IMR-90 (cell line): ENCODE data around the gene ANKRD44. TPM values are rescaled to one million over a fixed set of nuclear protein-coding genes. Genes with fewer than 3 reads are reported as not detected.

Source experiments
- ATAC-seq: fragments of 200-7000 bp; cut with Tn5 transposase; 2 replicates; pipeline ENCODE4 v1.9.1; 2020; ENCODE audit warnings: low read depth, mild to moderate bottlenecking, moderate library complexity
- BruUV-seq: library from RNA; stranded (reverse); fragments of 400-500 nt; replicated peaks from 2 replicates; lab custom pipeline; 2021; lab: Mats Ljungman, UMichigan
- CTCF ChIA-PET: fragments of 300-600 bp; formaldehyde crosslinking; extraction: SDS; loops from one replicate; lab custom pipeline; 2021; ENCODE audit warnings: antibody characterized with exemption; lab: Yijun Ruan, JAX
- POLR2A ChIA-PET: fragments of 300-600 bp; sonication (Branson Sonifier 250); formaldehyde crosslinking; loops from one replicate; lab custom pipeline; 2022; ENCODE audit warnings: antibody characterized with exemption; ENCODE audit not compliant: unreplicated experiment; lab: Charles Lee
- DNase-seq: peaks from one replicate; pipeline ENCODE4 v3.0.0; 2013
- H2AFZ ChIP-seq: replicated peaks from 2 replicates; pipeline ENCODE3; 2013; ENCODE audit warnings: low read length, mild to moderate bottlenecking; ENCODE audit not compliant: poor library complexity
- H2AK5ac ChIP-seq: 2 replicates; pipeline ENCODE4 v1.6.1; 2013; ENCODE audit warnings: low read depth, low read length, inconsistent platforms
- H2AK9ac ChIP-seq: replicated peaks from 2 replicates; pipeline ENCODE3; 2013; ENCODE audit warnings: mild to moderate bottlenecking, low read depth, low read length, moderate library complexity; ENCODE audit not compliant: poor library complexity
- H2BK120ac ChIP-seq: 2 replicates; pipeline ENCODE4 v1.6.1; 2013; ENCODE audit warnings: low read depth, low read length, inconsistent platforms
- H2BK15ac ChIP-seq: 3 replicates; pipeline ENCODE4 v1.6.1; 2013; ENCODE audit warnings: low read depth, low read length, inconsistent platforms
- H2BK20ac ChIP-seq: 2 replicates; pipeline ENCODE4 v1.6.1; 2013; ENCODE audit warnings: low read depth, mild to moderate bottlenecking, inconsistent platforms, low read length, moderate library complexity
- H2BK5ac ChIP-seq: 2 replicates; pipeline ENCODE4 v1.6.1; 2013; ENCODE audit warnings: mild to moderate bottlenecking, low read depth, low read length, inconsistent platforms; ENCODE audit not compliant: poor library complexity, severe bottlenecking
- H3K14ac ChIP-seq: replicated peaks from 2 replicates; pipeline ENCODE4 v1.6.1; 2013; ENCODE audit warnings: low read depth, low read length, inconsistent platforms
- H3K18ac ChIP-seq: 2 replicates; pipeline ENCODE4 v1.6.1; 2013; ENCODE audit warnings: low read depth, low read length, control low read depth
- H3K23ac ChIP-seq: 2 replicates; pipeline ENCODE4 v1.6.1; 2013; ENCODE audit warnings: low read depth, low read length, inconsistent platforms
- H3K27ac ChIP-seq: 2 replicates; pipeline ENCODE4 v1.5.1; 2013; ENCODE audit warnings: mild to moderate bottlenecking, control low read depth, low read length; ENCODE audit not compliant: insufficient read depth
- H3K27me3 ChIP-seq: 2 replicates; pipeline ENCODE4 v1.6.1; 2013; ENCODE audit warnings: low read length; ENCODE audit not compliant: control insufficient read depth, insufficient read depth
- H3K36me3 ChIP-seq: 2 replicates; pipeline ENCODE4 v1.6.1; 2013; ENCODE audit warnings: low read length, mixed read lengths; ENCODE audit not compliant: control insufficient read depth, insufficient read depth
- H3K4ac ChIP-seq: 2 replicates; pipeline ENCODE4 v1.6.1; 2013; ENCODE audit warnings: low read depth, low read length, inconsistent platforms
- H3K4me1 ChIP-seq: 2 replicates; pipeline ENCODE4 v1.6.1; 2013; ENCODE audit warnings: low read length, mixed read lengths; ENCODE audit not compliant: control insufficient read depth, insufficient read depth
- H3K4me2 ChIP-seq: 2 replicates; pipeline ENCODE4 v1.6.1; 2013; ENCODE audit warnings: low read depth, mild to moderate bottlenecking, control low read depth, low read length, moderate library complexity
- H3K4me3 ChIP-seq: 2 replicates; pipeline ENCODE4 v1.5.1; 2013; ENCODE audit warnings: low read depth, mild to moderate bottlenecking, control low read depth, low read length, moderate library complexity; ENCODE audit not compliant: insufficient read depth
- H3K56ac ChIP-seq: 2 replicates; pipeline ENCODE4 v1.6.1; 2013; ENCODE audit warnings: low read length, inconsistent platforms; ENCODE audit not compliant: insufficient read depth; ENCODE audit errors: extremely low read depth
- H3K79me1 ChIP-seq, 2 experiments: 2 replicates each; pipeline ENCODE4 v1.6.1; 2013; ENCODE audit warnings: low read length in 2 of 2, inconsistent platforms in 1 of 2, low read depth in 1 of 2
- H3K9ac ChIP-seq: 2 replicates; pipeline ENCODE4 v1.6.1; 2013; ENCODE audit warnings: low read depth, low read length, control low read depth
- H3K9me1 ChIP-seq: 2 replicates; pipeline ENCODE4 v1.6.1; 2013; ENCODE audit warnings: low read length, inconsistent platforms; ENCODE audit not compliant: insufficient read depth
- H3K9me3 ChIP-seq: 2 replicates; pipeline ENCODE4 v1.6.1; 2013; ENCODE audit warnings: low read length; ENCODE audit not compliant: control insufficient read depth, insufficient read depth
- H4K20me1 ChIP-seq: 2 replicates; pipeline ENCODE4 v1.6.1; 2013; ENCODE audit warnings: low read length, inconsistent platforms; ENCODE audit not compliant: insufficient read depth
- H4K5ac ChIP-seq: 2 replicates; pipeline ENCODE4 v1.6.1; 2013; ENCODE audit warnings: mild to moderate bottlenecking, low read depth, low read length, control low read depth
- H4K8ac ChIP-seq, 2 experiments: 2 replicates each; pipeline ENCODE4 v1.6.1; 2013; ENCODE audit warnings: low read depth in 2 of 2, low read length in 2 of 2, control low read depth in 1 of 2, inconsistent platforms in 1 of 2
- H4K91ac ChIP-seq: 2 replicates; pipeline ENCODE4 v1.6.1; 2013; ENCODE audit warnings: low read depth, low read length, inconsistent platforms; ENCODE audit not compliant: insufficient read depth
- BHLHE40 ChIP-seq: fragments of 150-350 bp; IDR thresholded peaks from 2 replicates; pipeline ENCODE4 v1.6.1; 2016; ENCODE audit warnings: mild to moderate bottlenecking, low read depth, low read length
- CEBPB ChIP-seq: IDR thresholded peaks from 2 replicates; pipeline ENCODE4 v1.6.1; 2012; ENCODE audit warnings: low read depth, low read length, improper control_type of control experiment
- CHD1 ChIP-seq: IDR thresholded peaks from 2 replicates; pipeline ENCODE4 v1.6.1; 2012; ENCODE audit warnings: low read depth, low read length, improper control_type of control experiment
- FOS ChIP-seq: fragments of 150-350 bp; IDR thresholded peaks from 2 replicates; pipeline ENCODE4 v1.6.1; 2016; ENCODE audit warnings: low read depth, low read length
- MAFK ChIP-seq: IDR thresholded peaks from 2 replicates; pipeline ENCODE4 v1.6.1; 2012; ENCODE audit warnings: low read depth, low read length, improper control_type of control experiment
- MAZ ChIP-seq: IDR thresholded peaks from 2 replicates; pipeline ENCODE4 v1.6.1; 2012; ENCODE audit warnings: low read depth, mild to moderate bottlenecking, low read length, improper control_type of control experiment, moderate library complexity, borderline replicate concordance
- NFE2L2 ChIP-seq: fragments of 150-350 bp; IDR thresholded peaks from 2 replicates; pipeline ENCODE4 v1.6.1; 2016; ENCODE audit warnings: low read depth, mild to moderate bottlenecking, low read length
- POLR2A ChIP-seq: IDR thresholded peaks from 2 replicates; pipeline ENCODE4 v1.6.1; 2012; ENCODE audit warnings: mild to moderate bottlenecking, low read depth, low read length
- RAD21 ChIP-seq: IDR thresholded peaks from 2 replicates; pipeline ENCODE4 v1.6.1; 2012; ENCODE audit warnings: low read length, improper control_type of control experiment
- RCOR1 ChIP-seq: IDR thresholded peaks from 2 replicates; pipeline ENCODE4 v1.6.1; 2012; ENCODE audit warnings: mild to moderate bottlenecking, low read length, improper control_type of control experiment; ENCODE audit not compliant: insufficient replicate concordance
- RFX5 ChIP-seq: IDR thresholded peaks from 2 replicates; pipeline ENCODE4 v1.8.0; 2012; ENCODE audit warnings: low read depth, mild to moderate bottlenecking, low read length, moderate library complexity
- SMC3 ChIP-seq: fragments of 150-350 bp; IDR thresholded peaks from 2 replicates; pipeline ENCODE4 v1.6.1; 2016; ENCODE audit warnings: low read depth, mild to moderate bottlenecking, antibody characterized with exemption, low read length, moderate library complexity
- WGBS, 2 experiments: methylation state at CpG; one replicate each; pipeline versions ENCODE4 v1.1.5 to v1.1.7; 2013; ENCODE audit warnings: missing lambda C conversion rate in 2 of 2; ENCODE audit not compliant: insufficient read length in 1 of 2; ENCODE audit errors: extremely low coverage in 2 of 2; 5-methylcytosine and 5-hydroxymethylcytosine counted together
- dilution Hi-C: fragments of 300-500 bp; cut with HindIII; formaldehyde crosslinking; loops from one replicate; pipeline ENCODE4 v1.14.3; 2018; ENCODE audit warnings: low sequenced_read_pairs; ENCODE audit not compliant: unreplicated experiment
- in situ Hi-C: fragments of 300-500 bp; cut with MboI; formaldehyde crosslinking; loops from 3 replicates; pipeline ENCODE4 v1.14.3; 2019; ENCODE audit warnings: low sequenced_read_pairs, inconsistent platforms, mixed read lengths
- intact Hi-C: fragments of 100-400 bp; cut with micrococcal nuclease; formaldehyde crosslinking; loops from 2 replicates; pipeline ENCODE4 v1.10.0; 2022
- polyA plus RNA-seq, 3 experiments: library from polyadenylated mRNA; depleted of rRNA; stranded (reverse); fragments of >200 nt; gene quantifications; 2 replicates each; pipeline ENCODE4 v1.2.3, GENCODE V29; 2012; ENCODE audit warnings: low replicate concordance in 1 of 3
- total RNA-seq: library from RNA; depleted of rRNA; stranded (reverse); fragments of >200 nt; gene quantifications from 2 replicates; pipeline ENCODE4 v1.2.3, GENCODE V29; 2012
- TF ChIP-seq, protein P1 (sequence below): fragments of 150-350 bp; IDR thresholded peaks from 2 replicates; pipeline ENCODE4 v1.6.1; 2017; ENCODE audit warnings: mild to moderate bottlenecking, antibody characterized with exemption, low read length, low read depth
- TF ChIP-seq, protein P2 (sequence below): fragments of 150-350 bp; IDR thresholded peaks from 2 replicates; pipeline ENCODE4 v1.6.1; 2016; ENCODE audit warnings: low read depth, mild to moderate bottlenecking, low read length, moderate library complexity, borderline replicate concordance
- TF ChIP-seq, protein P3 (sequence below): conservative IDR thresholded peaks from 2 replicates; pipeline ENCODE4 v1.5.1; 2012; ENCODE audit warnings: mild to moderate bottlenecking, low read depth, low read length, improper control_type of control experiment

The ANKRD44 gene
- total and polyA plus RNA-seq, 2 of the 4 experiments (the other 2 are of a cell fraction) = 5.2 to 15.6 TPM

DNA sequence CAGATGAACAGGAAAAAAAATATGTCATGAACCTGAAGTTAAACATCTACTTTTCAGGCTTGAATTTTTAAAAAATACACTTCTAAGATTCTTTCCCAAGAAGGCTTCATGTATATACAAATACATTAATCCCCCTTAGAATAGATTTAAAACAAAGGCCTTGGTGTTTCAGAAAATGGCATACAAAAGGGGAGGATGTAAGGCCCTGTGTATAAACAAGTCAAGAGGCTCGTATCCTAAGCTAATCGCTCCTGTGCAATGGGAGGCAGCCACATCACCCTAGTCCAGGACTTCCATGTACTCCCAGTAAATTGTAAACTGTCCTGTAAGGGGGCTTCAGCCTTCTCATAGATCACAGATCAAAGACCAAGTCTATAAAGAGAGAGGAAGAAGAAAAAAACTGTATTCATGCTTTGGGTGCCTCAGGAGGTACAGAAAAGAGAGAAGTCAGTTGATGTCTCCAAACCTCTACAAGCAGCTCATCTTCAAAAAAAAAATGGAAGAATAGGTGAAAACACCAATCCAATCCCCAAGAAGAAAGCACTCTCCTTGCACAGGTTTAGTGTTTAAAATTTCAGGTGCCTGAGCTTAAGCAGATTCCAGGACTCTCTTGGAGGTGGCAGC is 53.9 kb downstream of the ANKRD44 start:
- no peak overlapping the region for H2BK120ac ChIP-seq
- dilution Hi-C loops = no loop called here
- H3K9me1 ChIP-seq = 0 out of 2 replicates have a peak, but pooled peaks cover 4% of the 10 kb centered on the region
- POLR2A ChIA-PET = no interaction called here
- H2BK5ac ChIP-seq = no peak overlapping the region
- H3K27me3 ChIP-seq = no peaks in the 10 kb centered on the region
- H3K14ac ChIP-seq = no peak overlapping the region
- H4K5ac ChIP-seq = no peak overlapping the region; the same call in 1 of the 2 replicates
- no CpG with 5 or more reads among the region's 2 CpGs for WGBS, 2 experiments
- no peak overlapping the region for H2AK9ac ChIP-seq
- H3K4me3 ChIP-seq = no peak overlapping the region
- no peak overlapping the region for H2BK20ac ChIP-seq
- no peak overlapping the region for H4K8ac ChIP-seq
- intact Hi-C loops = no loop called here
- no peak overlapping the region for H2BK15ac ChIP-seq
- H3K18ac ChIP-seq = no peak overlapping the region
- no peak overlapping the region for H3K4ac ChIP-seq
- TF ChIP-seq, protein P1, sequence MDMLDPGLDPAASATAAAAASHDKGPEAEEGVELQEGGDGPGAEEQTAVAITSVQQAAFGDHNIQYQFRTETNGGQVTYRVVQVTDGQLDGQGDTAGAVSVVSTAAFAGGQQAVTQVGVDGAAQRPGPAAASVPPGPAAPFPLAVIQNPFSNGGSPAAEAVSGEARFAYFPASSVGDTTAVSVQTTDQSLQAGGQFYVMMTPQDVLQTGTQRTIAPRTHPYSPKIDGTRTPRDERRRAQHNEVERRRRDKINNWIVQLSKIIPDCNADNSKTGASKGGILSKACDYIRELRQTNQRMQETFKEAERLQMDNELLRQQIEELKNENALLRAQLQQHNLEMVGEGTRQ = no peak
- TF ChIP-seq RAD21 = no peak
- TF ChIP-seq MAZ = no peak
- TF ChIP-seq NFE2L2 = no peak
- TF ChIP-seq, protein P2, sequence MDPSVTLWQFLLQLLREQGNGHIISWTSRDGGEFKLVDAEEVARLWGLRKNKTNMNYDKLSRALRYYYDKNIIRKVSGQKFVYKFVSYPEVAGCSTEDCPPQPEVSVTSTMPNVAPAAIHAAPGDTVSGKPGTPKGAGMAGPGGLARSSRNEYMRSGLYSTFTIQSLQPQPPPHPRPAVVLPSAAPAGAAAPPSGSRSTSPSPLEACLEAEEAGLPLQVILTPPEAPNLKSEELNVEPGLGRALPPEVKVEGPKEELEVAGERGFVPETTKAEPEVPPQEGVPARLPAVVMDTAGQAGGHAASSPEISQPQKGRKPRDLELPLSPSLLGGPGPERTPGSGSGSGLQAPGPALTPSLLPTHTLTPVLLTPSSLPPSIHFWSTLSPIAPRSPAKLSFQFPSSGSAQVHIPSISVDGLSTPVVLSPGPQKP = no peak
- TF ChIP-seq CEBPB = no peak
- TF ChIP-seq, protein P3, sequence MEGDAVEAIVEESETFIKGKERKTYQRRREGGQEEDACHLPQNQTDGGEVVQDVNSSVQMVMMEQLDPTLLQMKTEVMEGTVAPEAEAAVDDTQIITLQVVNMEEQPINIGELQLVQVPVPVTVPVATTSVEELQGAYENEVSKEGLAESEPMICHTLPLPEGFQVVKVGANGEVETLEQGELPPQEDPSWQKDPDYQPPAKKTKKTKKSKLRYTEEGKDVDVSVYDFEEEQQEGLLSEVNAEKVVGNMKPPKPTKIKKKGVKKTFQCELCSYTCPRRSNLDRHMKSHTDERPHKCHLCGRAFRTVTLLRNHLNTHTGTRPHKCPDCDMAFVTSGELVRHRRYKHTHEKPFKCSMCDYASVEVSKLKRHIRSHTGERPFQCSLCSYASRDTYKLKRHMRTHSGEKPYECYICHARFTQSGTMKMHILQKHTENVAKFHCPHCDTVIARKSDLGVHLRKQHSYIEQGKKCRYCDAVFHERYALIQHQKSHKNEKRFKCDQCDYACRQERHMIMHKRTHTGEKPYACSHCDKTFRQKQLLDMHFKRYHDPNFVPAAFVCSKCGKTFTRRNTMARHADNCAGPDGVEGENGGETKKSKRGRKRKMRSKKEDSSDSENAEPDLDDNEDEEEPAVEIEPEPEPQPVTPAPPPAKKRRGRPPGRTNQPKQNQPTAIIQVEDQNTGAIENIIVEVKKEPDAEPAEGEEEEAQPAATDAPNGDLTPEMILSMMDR = no peak
- TF ChIP-seq BHLHE40 = no peak
- no peak for TF ChIP-seq MAFK
- no peak for TF ChIP-seq POLR2A
- no peak for TF ChIP-seq CHD1
- TF ChIP-seq FOS = no peak
- no peak for TF ChIP-seq RFX5
- TF ChIP-seq SMC3 = no peak
- TF ChIP-seq RCOR1 = no peak
- no peak overlapping the region for H4K91ac ChIP-seq
- no peak overlapping the region for H3K4me2 ChIP-seq
- H3K9me3 ChIP-seq = no peaks in the 10 kb centered on the region
- no peak overlapping the region for H3K23ac ChIP-seq
- H4K20me1 ChIP-seq = no peaks in the 10 kb centered on the region
- H2AFZ ChIP-seq = no peak overlapping the region
- H2AK5ac ChIP-seq = no peak overlapping the region
- no peaks in the 10 kb centered on the region for H3K36me3 ChIP-seq
- in situ Hi-C loops = no loop called here
- H3K27ac ChIP-seq = no peak overlapping the region
- H3K79me1 ChIP-seq = 0 out of 4 replicates have a peak, but pooled peaks cover 0 to 4% of the 10 kb centered on the region in 2 experiments
- BruUV-seq = no TSS peak
- ATAC-seq (no peak), DNase-seq (no peak)
- CTCF ChIA-PET = no interaction called here
- no peak overlapping the region for H3K56ac ChIP-seq
- no peak overlapping the region for H3K9ac ChIP-seq
- H3K4me1 ChIP-seq = peaks cover 2% of the 10 kb centered on the region; the same call in 1 of the 2 replicates
